ENCODE results near the gene LMBRD2. TPM values are rescaled to one million over a fixed set of nuclear protein-coding genes. Genes with fewer than 3 reads are reported as not detected.

The LMBRD2 gene
- total RNA-seq, 1 experiment from 2014 or later: 15.2 TPM

DNA sequence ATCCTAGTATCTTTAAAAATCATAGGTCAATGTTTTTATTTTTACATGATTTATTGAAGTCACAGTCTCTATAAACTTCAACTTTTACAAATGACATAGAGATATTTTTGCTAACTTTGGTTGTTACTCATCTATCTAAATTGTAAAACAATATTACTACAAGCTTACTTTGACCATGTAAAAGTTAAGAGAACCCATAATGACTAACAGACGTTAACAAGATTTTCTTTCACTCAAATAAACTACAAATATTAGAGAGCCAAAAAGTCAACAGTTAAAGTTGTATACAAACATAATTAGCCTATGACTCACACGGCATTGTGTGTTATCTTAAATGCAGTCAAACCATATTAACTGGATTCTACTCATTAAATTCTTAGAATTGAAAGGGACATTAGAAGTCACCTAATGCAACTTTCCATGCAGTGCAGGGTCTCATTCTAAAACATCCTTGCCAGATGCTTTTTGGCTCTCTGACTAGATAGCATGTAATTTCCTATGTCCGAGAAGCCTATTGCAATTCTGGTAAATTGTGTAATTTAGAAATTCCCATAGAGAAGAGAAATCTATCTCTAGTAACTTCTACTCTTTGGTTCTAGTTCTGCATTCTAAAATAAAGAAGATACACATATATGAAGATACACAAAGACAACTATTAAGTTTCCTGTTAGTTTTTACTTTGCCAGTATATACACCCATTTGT, 42.8 kb downstream of the LMBRD2 start:
- Mint-ChIP-seq H3K4me1 (ENCODE audit: low read depth, unreplicated experiment) (peaks cover 34% of the 10 kb centered on the region), H3K9me3 (ENCODE audit: unreplicated experiment) (no peaks in the 10 kb centered on the region), H3K27me3 (ENCODE audit: insufficient read depth, unreplicated experiment) (no peaks in the 10 kb centered on the region), H3K36me3 (ENCODE audit: insufficient read depth, unreplicated experiment) (peaks cover 11% of the 10 kb centered on the region), H3K27ac (ENCODE audit: unreplicated experiment) (no peak overlapping the region), H3K4me3 (ENCODE audit: unreplicated experiment) (no peak overlapping the region)
- Histone ChIP-seq H3K4me1 (peaks cover 32% of the 10 kb centered on the region), H3K27me3 (replicated peaks; ENCODE audit: control insufficient read depth, insufficient read depth, low read length) (no peaks in the 10 kb centered on the region), H3K9me3 (no peaks in the 10 kb centered on the region), H3K4me3 (ENCODE audit: low read depth, low read length) (no peak overlapping the region), H3K36me3 (ENCODE audit: control insufficient read depth, insufficient read depth, low read length) (no peaks in the 10 kb centered on the region)
- no TSS peak for BruUV-seq (replicated peaks)
- ChIA-PET CTCF (no interaction called here), POLR2A (no interaction called here)
- TF ChIP-seq, protein P1, sequence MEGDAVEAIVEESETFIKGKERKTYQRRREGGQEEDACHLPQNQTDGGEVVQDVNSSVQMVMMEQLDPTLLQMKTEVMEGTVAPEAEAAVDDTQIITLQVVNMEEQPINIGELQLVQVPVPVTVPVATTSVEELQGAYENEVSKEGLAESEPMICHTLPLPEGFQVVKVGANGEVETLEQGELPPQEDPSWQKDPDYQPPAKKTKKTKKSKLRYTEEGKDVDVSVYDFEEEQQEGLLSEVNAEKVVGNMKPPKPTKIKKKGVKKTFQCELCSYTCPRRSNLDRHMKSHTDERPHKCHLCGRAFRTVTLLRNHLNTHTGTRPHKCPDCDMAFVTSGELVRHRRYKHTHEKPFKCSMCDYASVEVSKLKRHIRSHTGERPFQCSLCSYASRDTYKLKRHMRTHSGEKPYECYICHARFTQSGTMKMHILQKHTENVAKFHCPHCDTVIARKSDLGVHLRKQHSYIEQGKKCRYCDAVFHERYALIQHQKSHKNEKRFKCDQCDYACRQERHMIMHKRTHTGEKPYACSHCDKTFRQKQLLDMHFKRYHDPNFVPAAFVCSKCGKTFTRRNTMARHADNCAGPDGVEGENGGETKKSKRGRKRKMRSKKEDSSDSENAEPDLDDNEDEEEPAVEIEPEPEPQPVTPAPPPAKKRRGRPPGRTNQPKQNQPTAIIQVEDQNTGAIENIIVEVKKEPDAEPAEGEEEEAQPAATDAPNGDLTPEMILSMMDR (IDR thresholded peaks at IDR 0.05; ENCODE audit: insufficient read depth in 1 of 2, low read depth in 1 of 2, low read length in 1 of 2, severe bottlenecking in 1 of 2, unreplicated experiment in 1 of 2): no peak
- intact Hi-C loops (cut with micrococcal nuclease; ENCODE audit: unreplicated experiment): no loop called here
- no peak for DNase-seq

DNA sequence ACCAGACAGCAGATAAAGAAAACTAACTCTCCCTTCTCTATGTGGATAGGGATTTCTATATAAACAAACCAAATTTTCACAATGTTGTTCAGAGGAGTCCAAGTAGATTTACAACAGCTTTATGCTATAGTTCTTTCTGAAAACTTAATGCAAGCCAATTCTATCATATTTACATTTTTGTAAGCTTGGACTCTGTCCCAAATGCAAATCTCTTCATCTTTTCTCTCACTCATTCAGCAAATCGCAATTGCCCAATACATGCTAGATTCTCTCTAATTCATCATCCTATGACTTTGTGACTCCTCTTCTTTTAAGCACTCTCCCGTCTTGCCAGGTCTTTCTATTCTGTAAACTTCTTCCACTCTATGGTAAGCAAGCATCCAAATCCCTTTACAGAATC, 45.9 kb downstream of the LMBRD2 start:
- H3K9me3 ChIP-seq: no peaks in the 10 kb centered on the region
- ChIA-PET CTCF (interaction anchor here (1.4 kb wide), 1 partner anchor 27 kb away, joined by 4 read pairs; no protein-coding TSS in a partner anchor), POLR2A (no interaction called here)
- TF ChIP-seq, protein P1 (IDR thresholded peaks at IDR 0.05; ENCODE audit: insufficient read depth in 1 of 2, low read depth in 1 of 2, low read length in 1 of 2, severe bottlenecking in 1 of 2, unreplicated experiment in 1 of 2): no peak
- no peaks in the 10 kb centered on the region for H3K27me3 ChIP-seq (replicated peaks; ENCODE audit: control insufficient read depth, insufficient read depth, low read length)
- no peak for DNase-seq
- H3K27ac Mint-ChIP-seq (ENCODE audit: unreplicated experiment): no peak overlapping the region
- H3K27me3 Mint-ChIP-seq (ENCODE audit: insufficient read depth, unreplicated experiment): no peaks in the 10 kb centered on the region
- H3K36me3 ChIP-seq (ENCODE audit: control insufficient read depth, insufficient read depth, low read length): no peaks in the 10 kb centered on the region
- peaks cover 11% of the 10 kb centered on the region for H3K36me3 Mint-ChIP-seq (ENCODE audit: insufficient read depth, unreplicated experiment)
- peaks cover 12% of the 10 kb centered on the region for H3K4me1 Mint-ChIP-seq (ENCODE audit: low read depth, unreplicated experiment)
- no peak overlapping the region for H3K4me3 ChIP-seq (ENCODE audit: low read depth, low read length)
- BruUV-seq (replicated peaks): no TSS peak
- H3K4me1 ChIP-seq: 0 out of 2 replicates have a peak, but pooled peaks cover 6% of the 10 kb centered on the region
- intact Hi-C loops (cut with micrococcal nuclease; ENCODE audit: unreplicated experiment): no loop called here
- no peaks in the 10 kb centered on the region for H3K9me3 Mint-ChIP-seq (ENCODE audit: unreplicated experiment)
- H3K4me3 Mint-ChIP-seq (ENCODE audit: unreplicated experiment): no peak overlapping the region

DNA sequence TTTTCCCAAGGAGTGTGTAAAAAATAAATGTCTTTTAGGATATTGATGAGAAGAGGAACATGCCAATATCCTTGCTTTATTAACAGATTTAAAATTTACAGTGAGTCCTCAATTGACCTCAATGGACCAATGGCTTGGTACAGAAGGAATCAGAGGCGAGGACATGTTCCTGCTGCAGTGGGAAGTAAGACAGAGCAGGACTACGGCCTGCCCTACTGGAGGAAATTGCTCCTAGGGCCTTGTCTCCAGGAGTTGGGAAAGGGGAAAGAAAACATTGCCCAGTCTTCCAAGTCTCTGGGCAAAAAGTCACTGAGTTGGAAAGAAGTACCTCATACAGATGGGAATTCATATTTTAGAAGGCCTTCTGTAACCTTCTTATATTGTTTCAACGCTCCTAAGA, 51.9 kb downstream of the LMBRD2 start:
- Mint-ChIP-seq H3K27me3 (ENCODE audit: insufficient read depth, unreplicated experiment) (no peaks in the 10 kb centered on the region), H3K4me3 (ENCODE audit: unreplicated experiment) (no peak overlapping the region), H3K9me3 (ENCODE audit: unreplicated experiment) (no peaks in the 10 kb centered on the region), H3K4me1 (ENCODE audit: low read depth, unreplicated experiment) (no peaks in the 10 kb centered on the region), H3K27ac (ENCODE audit: unreplicated experiment) (no peak overlapping the region), H3K36me3 (ENCODE audit: insufficient read depth, unreplicated experiment) (no peaks in the 10 kb centered on the region)
- CTCF ChIA-PET: no interaction called here
- H3K27me3 ChIP-seq (replicated peaks; ENCODE audit: control insufficient read depth, insufficient read depth, low read length): no peaks in the 10 kb centered on the region
- no peaks in the 10 kb centered on the region for H3K4me1 ChIP-seq
- intact Hi-C loops (cut with micrococcal nuclease; ENCODE audit: unreplicated experiment): no loop called here
- no peak overlapping the region for H3K4me3 ChIP-seq (ENCODE audit: low read depth, low read length)
- H3K36me3 ChIP-seq (ENCODE audit: control insufficient read depth, insufficient read depth, low read length): no peaks in the 10 kb centered on the region; the same call in 1 of the 2 replicates
- H3K9me3 ChIP-seq: no peaks in the 10 kb centered on the region
- DNase-seq: no peak
- TF ChIP-seq, protein P1 (IDR thresholded peaks at IDR 0.05; ENCODE audit: insufficient read depth in 1 of 2, low read depth in 1 of 2, low read length in 1 of 2, severe bottlenecking in 1 of 2, unreplicated experiment in 1 of 2): no peak
- POLR2A ChIA-PET: no interaction called here
- no TSS peak for BruUV-seq (replicated peaks)

Data from Caco-2 (cell line).